H1 (cell line): Measurements from ENCODE around the gene CMIP. TPM values are rescaled to one million over a fixed set of nuclear protein-coding genes. Genes with fewer than 3 reads are reported as not detected.

ENCODE experiments used
- CTCF ChIA-PET: fragments of 300-600 bp; sonication (Branson Sonifier 250); formaldehyde crosslinking; loops from one replicate; lab custom pipeline; 2021; ENCODE audit not compliant: partially characterized antibody; lab: Charles Lee
- POLR2A ChIA-PET: fragments of 300-600 bp; sonication (Branson Sonifier 250); formaldehyde crosslinking; loops from one replicate; lab custom pipeline; 2021; ENCODE audit warnings: inconsistent platforms; ENCODE audit not compliant: partially characterized antibody; lab: Charles Lee
- DNase-seq, 2 experiments: peaks; one replicate each; pipeline versions ENCODE4 v3.0.0 to v3.0.0-alpha.2; 2010 to 2022; ENCODE audit warnings: low spot score in 2 of 2, low read depth in 1 of 2, mixed read lengths in 1 of 2
- FAIRE-seq: peaks from 2 replicates; lab custom pipeline; 2011; peaks lifted over from hg19 to GRCh38; lab: Jason Lieb, UNC
- H2AFZ ChIP-seq: 2 replicates; pipeline ENCODE4 v1.8.1; 2012; ENCODE audit warnings: low read length, inconsistent platforms
- H2AK5ac ChIP-seq: 2 replicates; pipeline ENCODE4 v1.6.1; 2013; ENCODE audit warnings: low read depth, low read length
- H2BK120ac ChIP-seq: replicated peaks from 2 replicates; pipeline ENCODE3; 2013; ENCODE audit warnings: low read depth, low read length, inconsistent platforms
- H2BK12ac ChIP-seq: 2 replicates; pipeline ENCODE4 v1.6.1; 2013; ENCODE audit warnings: low read depth, low read length
- H2BK15ac ChIP-seq: 2 replicates; pipeline ENCODE4 v1.6.1; 2013; ENCODE audit warnings: low read length
- H2BK20ac ChIP-seq: 2 replicates; pipeline ENCODE4 v1.6.1; 2013; ENCODE audit warnings: low read length
- H2BK5ac ChIP-seq: 2 replicates; pipeline ENCODE4 v1.6.1; 2013; ENCODE audit warnings: low read depth, low read length
- H3K14ac ChIP-seq: 2 replicates; pipeline ENCODE4 v1.6.1; 2013; ENCODE audit warnings: inconsistent platforms; ENCODE audit not compliant: insufficient read length
- H3K18ac ChIP-seq: 2 replicates; pipeline ENCODE4 v1.6.1; 2013; ENCODE audit warnings: low read length; ENCODE audit errors: extremely low read depth
- H3K23ac ChIP-seq: 2 replicates; pipeline ENCODE4 v1.6.1; 2013; ENCODE audit warnings: inconsistent platforms; ENCODE audit not compliant: insufficient read length
- H3K23me2 ChIP-seq: 2 replicates; pipeline ENCODE4 v1.6.1; 2013; ENCODE audit warnings: low read depth, low read length
- H3K27ac ChIP-seq: 2 replicates; pipeline ENCODE4 v1.6.1; 2011; ENCODE audit warnings: low read depth, low read length, inconsistent platforms
- H3K27me3 ChIP-seq, 4 experiments: replicated peaks in 1 of 4; 1 replicate in 1 of 4; 2 replicates in 3 of 4; pipeline versions ENCODE4 v1.6.1 to v1.8.1; 2011 to 2013; ENCODE audit warnings: low read length in 3 of 4, mild to moderate bottlenecking in 3 of 4, inconsistent platforms in 2 of 4, mixed read lengths in 2 of 4, moderate library complexity in 1 of 4; ENCODE audit not compliant: control insufficient read depth in 3 of 4, insufficient read depth in 3 of 4; ENCODE audit errors: extremely low read depth in 1 of 4
- H3K36me3 ChIP-seq, 4 experiments: 2 replicates each; pipeline versions ENCODE4 v1.6.1 to v1.8.1; 2011 to 2013; ENCODE audit warnings: mild to moderate bottlenecking in 4 of 4, low read length in 3 of 4, moderate library complexity in 2 of 4, control low read depth in 1 of 4, inconsistent platforms in 1 of 4; ENCODE audit not compliant: insufficient read depth in 4 of 4, control insufficient read depth in 2 of 4
- H3K4ac ChIP-seq: replicated peaks from 2 replicates; pipeline ENCODE3; 2013; ENCODE audit warnings: low read length, low read depth, mixed read lengths, inconsistent platforms; ENCODE audit not compliant: insufficient read length
- H3K4me1 ChIP-seq, 4 experiments: replicated peaks in 1 of 4; 1 replicate in 1 of 4; 2 replicates in 3 of 4; pipeline versions ENCODE4 v1.6.1 to v1.8.1; 2011 to 2013; ENCODE audit warnings: low read length in 3 of 4, inconsistent platforms in 2 of 4, mixed read lengths in 1 of 4; ENCODE audit not compliant: insufficient read depth in 4 of 4, control insufficient read depth in 3 of 4
- H3K4me2 ChIP-seq, 2 experiments: 2 replicates each; pipeline versions ENCODE4 v1.6.1 to v1.8.1; 2011 to 2013; ENCODE audit warnings: low read depth in 2 of 2, low read length in 2 of 2, control low read depth in 1 of 2, inconsistent platforms in 1 of 2, mild to moderate bottlenecking in 1 of 2; ENCODE audit not compliant: insufficient read depth in 1 of 2
- H3K4me3 ChIP-seq, 4 experiments: fragments of 200-600, 300-600 bp in 1 of 4; sonication (generic), shearing (Covaris generic), sonication (Bioruptor Twin) in 1 of 4; 2 replicates each; pipeline versions ENCODE4 v1.5.1 to v1.8.1; 2011 to 2016; ENCODE audit warnings: low read length in 4 of 4, low read depth in 3 of 4, control low read depth in 2 of 4, inconsistent platforms in 2 of 4, mild to moderate bottlenecking in 2 of 4, mixed read lengths in 1 of 4, moderate library complexity in 1 of 4; ENCODE audit not compliant: insufficient read depth in 2 of 4; ENCODE audit errors: extremely low read depth in 1 of 4
- H3K56ac ChIP-seq: replicated peaks from 2 replicates; pipeline ENCODE3; 2013; ENCODE audit warnings: low read depth, mild to moderate bottlenecking, mixed read lengths, low read length, inconsistent platforms; ENCODE audit not compliant: insufficient read length
- H3K79me1 ChIP-seq: 2 replicates; pipeline ENCODE4 v1.6.1; 2013; ENCODE audit warnings: low read depth, low read length, control low read depth
- H3K79me2 ChIP-seq, 2 experiments: 2 replicates each; pipeline versions ENCODE4 v1.6.1 to v1.8.1; 2012 to 2013; ENCODE audit warnings: low read length in 2 of 2, mild to moderate bottlenecking in 2 of 2, inconsistent platforms in 1 of 2; ENCODE audit not compliant: insufficient read depth in 2 of 2, control insufficient read depth in 1 of 2
- H3K9ac ChIP-seq, 4 experiments: replicated peaks in 1 of 4; 1 replicate in 1 of 4; 2 replicates in 3 of 4; pipeline versions ENCODE4 v1.6.1 to v1.8.1; 2011 to 2013; ENCODE audit warnings: low read depth in 3 of 4, low read length in 3 of 4, control low read depth in 2 of 4, mild to moderate bottlenecking in 2 of 4, moderate library complexity in 2 of 4, inconsistent platforms in 1 of 4; ENCODE audit errors: extremely low read depth in 1 of 4
- H3K9me3 ChIP-seq, 2 experiments: 2 replicates each; pipeline versions ENCODE4 v1.6.1 to v1.8.1; 2012 to 2013; ENCODE audit warnings: mild to moderate bottlenecking in 2 of 2, moderate library complexity in 2 of 2, control low read depth in 1 of 2, inconsistent platforms in 1 of 2, low read depth in 1 of 2, low read length in 1 of 2, mixed read lengths in 1 of 2; ENCODE audit not compliant: insufficient read depth in 2 of 2
- H4K20me1 ChIP-seq, 2 experiments: replicated peaks in 1 of 2; 2 replicates each; pipeline versions ENCODE3 to v1.8.1; 2011 to 2013; ENCODE audit warnings: inconsistent platforms in 2 of 2, low read length in 2 of 2, mild to moderate bottlenecking in 1 of 2; ENCODE audit not compliant: insufficient read depth in 2 of 2, control insufficient read depth in 1 of 2
- H4K5ac ChIP-seq: 2 replicates; pipeline ENCODE4 v1.6.1; 2013; ENCODE audit warnings: low read length, low read depth, mixed read lengths, inconsistent platforms; ENCODE audit not compliant: insufficient read length
- H4K8ac ChIP-seq: 2 replicates; pipeline ENCODE4 v1.8.0; 2013; ENCODE audit warnings: mild to moderate bottlenecking, moderate library complexity, low read length, inconsistent platforms; ENCODE audit not compliant: insufficient read depth; ENCODE audit errors: extremely low read depth
- H4K91ac ChIP-seq: replicated peaks from 2 replicates; pipeline ENCODE3; 2013; ENCODE audit warnings: low read length, mixed read lengths, inconsistent platforms; ENCODE audit not compliant: insufficient read length
- BCL11A ChIP-seq, 2 experiments: IDR thresholded peaks; one replicate each; pipeline ENCODE4 v1.6.1; 2011; ENCODE audit warnings: low read depth in 2 of 2, low read length in 2 of 2, mild to moderate bottlenecking in 2 of 2
- BRCA1 ChIP-seq: IDR thresholded peaks from 2 replicates; pipeline ENCODE4 v1.6.1; 2012; ENCODE audit warnings: low read depth, low read length, improper control_type of control experiment
- CREB1 ChIP-seq: IDR thresholded peaks from 2 replicates; pipeline ENCODE4 v1.6.1; 2012; ENCODE audit warnings: inconsistent platforms
- EP300 ChIP-seq, 2 experiments: IDR thresholded peaks; 1 replicate in 1 of 2; 2 replicates in 1 of 2; pipeline ENCODE4 v1.6.1; 2011 to 2012; ENCODE audit warnings: low read depth in 2 of 2, low read length in 2 of 2, mild to moderate bottlenecking in 2 of 2, borderline replicate concordance in 1 of 2, inconsistent platforms in 1 of 2, moderate library complexity in 1 of 2
- FOSL1 ChIP-seq: IDR thresholded peaks from 2 replicates; pipeline ENCODE4 v1.6.1; 2011; ENCODE audit warnings: mild to moderate bottlenecking, low read depth, low read length, moderate library complexity; ENCODE audit not compliant: insufficient read depth
- HDAC2 ChIP-seq, 2 experiments: fragments of 300-600 bp in 1 of 2; sonication (generic) in 1 of 2; IDR thresholded peaks; 2 replicates each; pipeline ENCODE4 v1.6.1; 2011 to 2012; ENCODE audit warnings: low read depth in 2 of 2, low read length in 2 of 2, mild to moderate bottlenecking in 2 of 2, moderate library complexity in 2 of 2, borderline replicate concordance in 1 of 2, inconsistent platforms in 1 of 2
- KDM4A ChIP-seq: IDR thresholded peaks from one replicate; pipeline ENCODE4 v1.7.1; 2012; ENCODE audit warnings: low read depth, mild to moderate bottlenecking, moderate library complexity, low read length, inconsistent platforms; ENCODE audit not compliant: severe bottlenecking
- NANOG ChIP-seq: IDR thresholded peaks from 2 replicates; pipeline ENCODE4 v1.6.1; 2011; ENCODE audit warnings: low read length, low read depth, mild to moderate bottlenecking, inconsistent platforms; ENCODE audit not compliant: insufficient read depth, poor library complexity, severe bottlenecking
- POLR2A ChIP-seq, 2 experiments: IDR thresholded peaks; 1 replicate in 1 of 2; 2 replicates in 1 of 2; pipeline ENCODE4 v1.6.1; 2011; ENCODE audit warnings: low read depth in 2 of 2, low read length in 2 of 2, mild to moderate bottlenecking in 2 of 2; ENCODE audit errors: control extremely low read depth in 1 of 2
- POLR2AphosphoS5 ChIP-seq: IDR thresholded peaks from 2 replicates; pipeline ENCODE4 v1.6.1; 2011; ENCODE audit warnings: low read depth, low read length
- WGBS, 2 experiments: shearing (Covaris generic) in 1 of 2; methylation state at CpG; one replicate each; pipeline versions ENCODE4 v1.1.6 to v1.1.7; 2013 to 2015; ENCODE audit warnings: low lambda C conversion rate in 2 of 2, mixed read lengths in 2 of 2, inconsistent platforms in 1 of 2, low coverage in 1 of 2, missing lambda C conversion rate in 1 of 2; ENCODE audit not compliant: insufficient replicate concordance in 2 of 2, insufficient coverage in 1 of 2, insufficient read length in 1 of 2; ENCODE audit errors: extremely low coverage in 1 of 2, missing lambda C conversion rate in 1 of 2; 5-methylcytosine and 5-hydroxymethylcytosine counted together
- polyA plus RNA-seq, 7 experiments: library from polyadenylated mRNA; depleted of rRNA in 3 of 7; stranded (reverse) in 5 of 7; unstranded in 2 of 7; fragments of >200 nt in 5 of 7; fragments of 200-250 nt in 2 of 7; gene quantifications; 1 replicate in 5 of 7; 2 replicates in 1 of 7; 4 replicates in 1 of 7; pipeline versions ENCODE4 v1.2.1 to v1.2.3, GENCODE V29; 2011 to 2013; ENCODE audit warnings: missing spikeins in 2 of 7, mixed read lengths in 2 of 7
- total RNA-seq: library from RNA; stranded (reverse); fragmentation: NEBNext Ultra II Directional; extraction: Animal tissue kit (Norgen Biotek cat#: 25700); gene quantifications from 2 replicates; pipeline ENCODE4 v1.2.1, GENCODE V29; 2021
- TF ChIP-seq, protein P1 (sequence below): IDR thresholded peaks from 2 replicates; pipeline ENCODE4 v1.6.1; 2012; ENCODE audit warnings: inconsistent platforms

The CMIP gene
- total and polyA plus RNA-seq, 2 of the 8 experiments (the other 6 are each of a cell fraction or from before 2014, with no cell fraction given) = 7.9 to 53.2 TPM

DNA sequence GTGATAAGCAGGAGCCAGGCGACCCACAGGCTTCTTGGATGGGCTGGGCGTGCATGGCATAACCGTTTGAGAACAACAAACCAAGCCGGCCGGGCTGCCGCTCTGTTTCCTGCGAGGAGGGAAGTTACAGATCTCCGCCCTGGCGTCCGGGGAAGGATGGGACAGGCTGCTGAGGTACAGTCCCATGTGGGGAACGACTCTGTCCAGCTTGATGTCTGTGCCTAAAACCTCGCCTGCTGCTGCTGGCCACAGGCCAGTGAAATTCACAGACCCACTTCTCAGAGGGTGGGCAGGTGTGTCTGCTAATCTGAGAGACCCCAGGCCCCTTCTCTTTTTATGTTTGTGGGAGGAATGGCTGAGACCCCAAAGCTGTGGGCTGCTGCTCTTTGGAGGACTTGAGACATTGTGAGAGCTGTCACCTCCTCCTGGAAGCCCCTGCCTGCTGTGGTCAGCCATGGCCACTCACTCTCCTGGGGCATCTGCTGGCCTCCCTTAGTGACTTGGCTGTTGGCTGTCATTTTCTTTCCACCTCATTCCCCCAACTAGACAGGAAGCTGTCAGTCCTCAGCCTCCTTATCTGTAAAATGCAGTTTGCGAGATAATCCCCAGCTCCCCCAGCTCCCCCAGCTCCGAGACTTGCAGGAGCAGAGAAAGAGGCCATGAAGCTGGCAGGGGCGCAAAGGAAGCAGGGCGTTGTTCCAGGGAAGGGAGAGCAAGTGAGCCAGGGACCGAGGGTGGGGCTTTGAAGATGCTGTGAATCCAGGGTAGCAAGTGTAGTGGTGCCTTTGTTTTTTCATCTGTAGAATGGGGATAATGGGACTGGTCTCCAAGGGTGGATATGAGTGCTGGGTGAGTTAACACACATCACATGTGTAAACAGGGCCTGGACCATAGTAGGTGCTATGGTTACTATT lies 51.0 kb downstream of the CMIP start:
- H4K8ac ChIP-seq = no peak overlapping the region
- no peak overlapping the region for H3K9ac ChIP-seq
- H3K27me3 ChIP-seq = no peaks in the 10 kb centered on the region
- H3K27ac ChIP-seq = no peak overlapping the region
- no peak overlapping the region for H2BK120ac ChIP-seq
- H3K79me1 ChIP-seq = peaks cover 38% of the 10 kb centered on the region
- no peak overlapping the region for H2BK5ac ChIP-seq
- FAIRE-seq (no peak), DNase-seq (no peak)
- no peak overlapping the region for H3K18ac ChIP-seq
- H3K4me3 ChIP-seq = no peak overlapping the region
- peaks cover 0 to 23% (median 10%) of the 10 kb centered on the region in 4 experiments; a peak in 5 of 7 replicates for H3K4me1 ChIP-seq
- no peak overlapping the region for H3K4me2 ChIP-seq
- no peak overlapping the region for H2AK5ac ChIP-seq
- CTCF ChIA-PET = interaction anchor here (1.0 to 5.2 kb wide), 4 partner anchors 11 to 229 kb away, joined by 3 to 18 read pairs (median 4); no protein-coding TSS in a partner anchor
- WGBS, 2 experiments = 88% methylated on average over 17 of the region's 17 CpGs; no CpG with 5 or more reads in 1 of the 2 experiments
- no peaks in the 10 kb centered on the region for H3K23me2 ChIP-seq
- no peak overlapping the region for H3K4ac ChIP-seq
- no peak overlapping the region for H2BK20ac ChIP-seq
- POLR2A ChIA-PET = interaction anchor here (1.4 to 1.8 kb wide), 2 partner anchors 13 to 18 kb away, joined by 3 to 4 read pairs; no protein-coding TSS in a partner anchor
- peaks cover 14 to 23% of the 10 kb centered on the region in 2 experiments for H4K20me1 ChIP-seq
- no peak overlapping the region for H3K23ac ChIP-seq
- H3K36me3 ChIP-seq = no peaks in the 10 kb centered on the region
- H3K14ac ChIP-seq = no peak overlapping the region
- H4K91ac ChIP-seq = no peak overlapping the region
- no peak overlapping the region for H4K5ac ChIP-seq
- H2AFZ ChIP-seq = no peak overlapping the region
- no peak overlapping the region for H3K56ac ChIP-seq
- H3K79me2 ChIP-seq = peaks cover 7 to 89% of the 10 kb centered on the region in 2 experiments; a peak in 3 of 4 replicates
- no peak overlapping the region for H2BK12ac ChIP-seq
- H2BK15ac ChIP-seq = no peak overlapping the region
- H3K9me3 ChIP-seq = no peaks in the 10 kb centered on the region
- TF ChIP-seq FOSL1 (no peak), KDM4A (no peak), CREB1 (no peak), BCL11A (IDR thresholded peaks at IDR 0.05; ENCODE audit: low read depth in 2 of 2, low read length in 2 of 2) (no peak), EP300 (IDR thresholded peaks at IDR 0.05; ENCODE audit: borderline replicate concordance in 1 of 2, low read depth in 2 of 2, low read length in 2 of 2) (no peak), BRCA1 (no peak), NANOG (no peak), POLR2AphosphoS5 (no peak), POLR2A (IDR thresholded peaks at IDR 0.05; ENCODE audit: control extremely low read depth in 1 of 2, low read depth in 2 of 2, low read length in 2 of 2) (no peak), HDAC2 (IDR thresholded peaks at IDR 0.05; ENCODE audit: borderline replicate concordance in 1 of 2, low read depth in 2 of 2, low read length in 2 of 2) (no peak)
- TF ChIP-seq, protein P1, sequence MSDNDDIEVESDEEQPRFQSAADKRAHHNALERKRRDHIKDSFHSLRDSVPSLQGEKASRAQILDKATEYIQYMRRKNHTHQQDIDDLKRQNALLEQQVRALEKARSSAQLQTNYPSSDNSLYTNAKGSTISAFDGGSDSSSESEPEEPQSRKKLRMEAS = no peak
